Keratinocyte (primary cell): ENCODE results near the gene MPPED1.

Experiments
- EZH2 ChIP-seq: IDR thresholded peaks from one replicate; pipeline ENCODE4 v1.6.1; 2012; ENCODE audit warnings: inconsistent platforms, mild to moderate bottlenecking, low read length, moderate library complexity
- TF ChIP-seq, protein P1 (sequence below), 3 experiments: IDR thresholded peaks in 1 of 3; conservative IDR thresholded peaks in 1 of 3; optimal IDR thresholded peaks in 1 of 3; 2 replicates in 2 of 3; 3 replicates in 1 of 3; pipeline versions ENCODE3 to v1.5.1; 2011; ENCODE audit warnings: low read length in 3 of 3, mild to moderate bottlenecking in 3 of 3, moderate library complexity in 2 of 3, control low read depth in 1 of 3, inconsistent platforms in 1 of 3; ENCODE audit not compliant: insufficient read depth in 2 of 3; ENCODE audit errors: extremely low read depth in 1 of 3

DNA sequence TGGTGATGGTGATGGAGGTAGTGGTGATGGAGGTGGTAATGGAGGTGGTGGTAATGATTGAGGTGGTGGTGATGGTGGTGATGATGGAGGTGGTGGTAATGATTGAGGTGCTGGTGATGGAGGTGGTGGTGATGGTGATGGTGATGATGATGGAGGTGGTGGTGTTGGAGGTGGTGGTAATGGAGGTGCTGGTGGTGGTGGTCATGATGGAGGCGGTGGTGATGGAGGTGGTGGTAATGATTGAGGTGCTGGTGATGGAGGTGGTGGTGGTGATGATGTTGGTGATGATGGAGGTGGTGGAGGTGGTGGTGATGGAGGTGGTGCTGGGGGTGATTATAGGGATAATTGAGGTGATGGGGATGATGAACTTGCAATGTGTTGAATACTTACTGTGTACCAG, 79.9 kb downstream of the MPPED1 start:
- TF ChIP-seq, protein P1, sequence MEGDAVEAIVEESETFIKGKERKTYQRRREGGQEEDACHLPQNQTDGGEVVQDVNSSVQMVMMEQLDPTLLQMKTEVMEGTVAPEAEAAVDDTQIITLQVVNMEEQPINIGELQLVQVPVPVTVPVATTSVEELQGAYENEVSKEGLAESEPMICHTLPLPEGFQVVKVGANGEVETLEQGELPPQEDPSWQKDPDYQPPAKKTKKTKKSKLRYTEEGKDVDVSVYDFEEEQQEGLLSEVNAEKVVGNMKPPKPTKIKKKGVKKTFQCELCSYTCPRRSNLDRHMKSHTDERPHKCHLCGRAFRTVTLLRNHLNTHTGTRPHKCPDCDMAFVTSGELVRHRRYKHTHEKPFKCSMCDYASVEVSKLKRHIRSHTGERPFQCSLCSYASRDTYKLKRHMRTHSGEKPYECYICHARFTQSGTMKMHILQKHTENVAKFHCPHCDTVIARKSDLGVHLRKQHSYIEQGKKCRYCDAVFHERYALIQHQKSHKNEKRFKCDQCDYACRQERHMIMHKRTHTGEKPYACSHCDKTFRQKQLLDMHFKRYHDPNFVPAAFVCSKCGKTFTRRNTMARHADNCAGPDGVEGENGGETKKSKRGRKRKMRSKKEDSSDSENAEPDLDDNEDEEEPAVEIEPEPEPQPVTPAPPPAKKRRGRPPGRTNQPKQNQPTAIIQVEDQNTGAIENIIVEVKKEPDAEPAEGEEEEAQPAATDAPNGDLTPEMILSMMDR (optimal IDR thresholded peaks at IDR 0.05 in 1 of 3, IDR thresholded peaks at IDR 0.05 in 1 of 3, conservative IDR thresholded peaks at IDR 0.05 in 1 of 3; ENCODE audit: extremely low read depth in 1 of 3, insufficient read depth in 2 of 3, low read length in 3 of 3): no peak
- no peak for TF ChIP-seq EZH2
